GM19099 (cell line): ENCODE results near the gene SSNA1.
A peak's percentile ranks its signal among the peaks of the same experiment; 100 is the strongest.

Experiments used
- POLR2A ChIP-seq: IDR thresholded peaks from 3 replicates; pipeline ENCODE4 v1.6.1; 2011; ENCODE audit warnings: low read depth; ENCODE audit not compliant: insufficient read length; ENCODE audit errors: extremely low read depth

Gene SSNA1

DNA sequence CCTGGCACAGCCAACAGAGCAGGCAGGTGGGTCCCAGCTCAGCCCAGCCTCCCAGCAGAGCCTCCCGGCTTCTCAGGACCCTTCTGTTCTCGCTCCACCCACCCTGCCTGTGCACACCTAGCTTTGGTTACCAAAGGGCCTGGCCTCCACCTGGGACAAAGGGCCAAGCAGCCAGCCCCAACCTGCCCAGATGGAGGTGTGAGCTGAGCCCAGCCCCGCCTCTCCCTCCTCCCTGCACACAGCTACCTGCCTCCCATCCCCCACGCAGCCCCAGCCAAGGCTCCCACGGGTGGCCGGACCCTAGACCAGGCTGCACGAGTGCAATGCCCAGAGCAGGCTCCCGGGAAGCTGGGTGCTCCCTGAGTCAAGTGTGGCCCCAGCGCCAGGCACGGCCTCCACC is 6.4 kb downstream of the SSNA1 start:
- no peak for TF ChIP-seq POLR2A

GRCh38 chr9:137195525-137196220 is 7.2 kb downstream of the SSNA1 start:
- TF ChIP-seq POLR2A: no peak

DNA sequence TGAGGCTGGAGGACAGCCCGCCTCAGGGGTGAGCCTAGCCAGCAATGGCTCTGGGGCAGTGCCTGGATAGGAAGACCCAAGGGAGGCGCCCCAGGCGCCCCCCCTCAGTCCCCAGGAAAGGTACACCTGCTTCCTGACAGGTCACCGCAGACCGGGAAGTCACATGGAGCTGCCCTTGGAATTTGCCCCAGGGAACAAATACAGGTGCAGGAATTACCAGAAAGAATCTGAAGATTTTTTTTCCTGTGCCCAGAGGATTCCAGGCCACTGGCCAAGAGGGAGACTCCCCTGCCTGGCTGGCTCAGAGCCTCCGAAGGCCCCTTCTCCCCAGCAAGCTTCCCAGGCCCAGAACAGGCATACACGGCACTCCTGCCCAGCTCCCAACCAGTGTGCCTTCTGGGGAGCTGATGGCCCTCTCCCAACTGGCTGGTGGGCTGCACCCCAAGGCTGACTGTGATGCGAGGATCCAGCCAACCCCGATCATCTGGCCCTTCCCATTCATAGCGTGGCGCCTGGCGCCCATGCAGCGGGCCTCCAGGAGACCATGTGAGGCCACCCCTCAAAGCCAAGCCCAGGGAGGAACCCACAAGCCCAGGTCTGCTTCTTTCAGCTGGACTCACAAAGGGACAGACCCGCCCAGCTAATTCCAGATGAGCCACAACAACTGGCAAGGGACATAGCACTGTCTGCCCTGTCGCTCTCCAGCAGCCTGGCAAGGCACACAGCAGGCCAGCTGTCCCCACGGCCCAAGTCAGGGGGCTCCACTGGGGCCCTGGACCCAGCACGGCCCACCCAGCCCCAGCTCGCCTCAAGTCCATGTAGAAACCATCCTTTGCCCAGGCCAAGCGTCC is 9.8 kb downstream of the SSNA1 start:
- TF ChIP-seq POLR2A: no peak

GRCh38 chr9:137198902-137199283 is 10.4 kb downstream of the SSNA1 start:
- no peak for TF ChIP-seq POLR2A

- TF ChIP-seq POLR2A: no peak
These were observed 11.1 kb downstream of the SSNA1 start for GRCh38 chr9:137199411-137200121.

GRCh38 chr9:137200311-137201204 is 12.1 kb downstream of the SSNA1 start, which contains the start of gene TPRN:
TPRN (minus strand) TSS chr9:137200741; CDS start chr9:137200711, 30 bp downstream.
- peak; percentile 94 for TF ChIP-seq POLR2A

GRCh38 chr9:137201205-137201868 is 12.9 kb downstream of the SSNA1 start:
- TF ChIP-seq POLR2A: no peak

- TF ChIP-seq POLR2A: no peak
These were observed 14.5 kb downstream of the SSNA1 start for GRCh38 chr9:137202966-137203365.

- no peak for TF ChIP-seq POLR2A
These were observed 16.3 kb downstream of the SSNA1 start for GRCh38 chr9:137204731-137205125.

DNA sequence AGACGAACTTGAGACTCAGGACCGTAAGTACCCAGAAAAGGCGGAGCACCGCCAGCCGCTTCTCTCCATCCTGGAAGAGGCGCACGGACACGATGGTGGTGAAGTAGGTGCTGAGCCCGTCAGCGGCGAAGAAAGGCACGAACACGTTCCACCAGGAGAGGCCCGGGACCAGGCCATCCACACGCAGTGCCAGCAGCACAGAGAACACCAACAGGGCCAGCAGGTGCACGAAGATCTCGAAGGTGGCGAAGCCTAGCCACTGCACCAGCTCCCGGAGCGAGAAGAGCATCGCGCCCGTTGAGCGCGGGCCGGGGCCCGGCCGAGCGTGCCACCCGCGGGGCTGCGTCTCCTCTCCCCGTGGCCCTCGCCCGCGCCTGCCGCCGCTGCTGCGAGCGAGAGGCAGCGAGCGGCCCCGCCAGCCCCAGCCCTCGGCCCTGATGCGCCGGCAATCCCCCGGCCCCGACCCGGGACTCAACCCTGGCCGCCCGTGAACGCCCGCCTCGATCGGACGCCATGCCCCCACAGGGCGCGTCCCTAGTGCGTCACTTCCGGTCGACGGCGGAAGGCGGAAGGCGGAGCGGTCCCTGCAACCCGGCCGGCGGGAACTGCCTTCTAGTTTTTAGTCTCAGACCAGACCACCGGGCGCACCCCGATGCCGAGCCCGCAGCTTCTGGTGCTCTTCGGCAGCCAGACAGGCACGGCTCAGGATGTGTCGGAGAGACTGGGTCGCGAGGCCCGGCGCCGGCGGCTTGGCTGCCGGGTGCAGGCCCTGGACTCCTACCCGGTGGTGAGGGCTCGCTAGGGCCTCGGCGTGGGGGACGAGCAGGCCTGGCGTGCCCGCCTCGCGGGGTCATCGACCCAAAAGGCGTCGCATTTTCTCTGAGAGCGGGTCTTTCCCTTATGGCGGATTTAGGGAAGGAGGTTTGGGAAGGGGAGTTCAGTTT is 16.9 kb downstream of the SSNA1 start, which contains the start of the genes NDOR1 and TMEM203:
TSS of gene NDOR1 (plus strand) at position 575 of the 944 bp plus-strand sequence. CDS start at position 653, 78 bp downstream.
TSS of gene TMEM203 (minus strand) at position 523 of the 944 bp plus-strand sequence. CDS start at position 289, 234 bp downstream.
- peak; percentile 92 for TF ChIP-seq POLR2A

DNA sequence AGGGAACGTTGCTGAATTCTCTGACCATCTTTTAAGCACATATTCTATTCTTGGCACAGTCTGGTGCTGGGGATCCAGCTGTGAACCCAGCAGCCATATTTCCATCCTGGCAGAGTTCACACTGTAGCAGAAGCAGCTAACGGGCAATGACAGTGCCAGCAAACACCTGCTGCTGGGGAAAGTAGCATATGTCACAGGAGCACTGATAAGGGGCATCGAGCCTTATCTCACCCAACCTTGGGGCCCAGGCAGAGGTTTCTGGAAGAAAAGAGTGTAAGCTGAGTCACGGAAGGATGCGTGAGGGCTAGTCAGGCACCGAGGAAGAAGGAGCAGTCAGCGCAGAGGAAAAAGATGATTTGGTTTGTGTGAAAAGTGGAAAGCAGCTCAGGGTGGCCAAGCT is 18.1 kb downstream of the SSNA1 start:
- no peak for TF ChIP-seq POLR2A

DNA sequence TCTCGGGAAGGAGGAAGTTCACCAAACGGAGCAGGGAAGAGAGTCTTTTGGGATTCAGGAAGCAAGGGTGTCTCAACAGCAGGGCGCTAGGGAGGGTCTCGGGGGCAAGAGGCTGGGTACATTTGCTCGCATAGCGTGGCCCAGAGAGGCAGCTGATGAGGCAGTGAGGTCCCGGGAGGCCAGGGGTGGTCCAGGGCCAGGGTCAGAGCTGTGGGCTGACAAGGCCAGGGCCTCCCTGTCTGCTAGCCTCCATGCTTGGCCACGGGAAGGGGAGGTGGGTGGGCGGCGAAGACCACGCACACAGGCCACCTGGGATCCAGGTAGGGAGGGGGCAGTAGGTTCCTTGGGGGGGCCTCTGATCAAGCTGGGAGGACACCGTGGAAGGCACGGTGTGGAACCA is 23.1 kb downstream of the SSNA1 start:
- no peak for TF ChIP-seq POLR2A

DNA sequence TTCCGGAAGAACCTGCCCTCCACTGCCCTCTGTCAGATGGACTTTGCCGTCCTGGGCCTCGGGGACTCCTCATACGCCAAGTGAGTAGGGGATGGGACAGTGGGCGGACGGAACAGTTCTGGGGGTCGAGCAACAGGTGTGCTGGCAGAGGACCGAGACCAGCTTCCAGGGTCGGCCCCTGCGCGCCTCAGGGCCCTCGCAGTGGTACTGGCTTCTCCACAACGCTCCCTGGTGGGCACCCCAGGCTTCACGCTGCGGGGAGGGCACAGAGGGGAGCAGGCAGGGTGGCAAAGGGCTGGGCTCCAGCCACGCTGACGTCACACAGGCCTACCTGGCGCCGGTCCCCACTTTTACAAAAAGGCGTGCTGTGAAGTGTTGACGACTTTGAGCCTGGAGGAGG is 24.0 kb downstream of the SSNA1 start:
- TF ChIP-seq POLR2A: no peak
